ENCODE data around the gene LIMS2. TPM values are rescaled to one million over a fixed set of nuclear protein-coding genes. Genes with fewer than 3 reads are reported as not detected.
A peak's percentile ranks its signal among the peaks of the same experiment; 100 is the strongest.

Gene LIMS2
- total RNA-seq, 2 donors from 2014 or later: 9.6 to 21.4 TPM

GRCh38 chr2:127678991-127679390 is 3.7 kb upstream of the LIMS2 start:
- 81 to 84% methylated on average over 6 of the region's 6 CpGs for WGBS, 2 donors
- no peak overlapping the region for H3K4me3 ChIP-seq
- peaks cover 26% of the 10 kb centered on the region for H3K4me1 ChIP-seq
- H3K27me3 ChIP-seq: peaks cover 0 to 6% of the 10 kb centered on the region in 2 donors
- no peak for TF ChIP-seq CTCF (IDR thresholded peaks at IDR 0.05)
- TF ChIP-seq POLR2A (IDR thresholded peaks at IDR 0.05): no peak
- no peaks in the 10 kb centered on the region for H3K9me3 ChIP-seq
- no peaks in the 10 kb centered on the region for H3K36me3 ChIP-seq (replicated peaks in 1 of 2; ENCODE audit: insufficient read depth in 1 of 2, low read depth in 2 of 2)
- no peak overlapping the region for H3K27ac ChIP-seq
- ATAC-seq (no peak), DNase-seq (no peak)
- intact Hi-C loops (cut with DNase I): no loop called here

DNA sequence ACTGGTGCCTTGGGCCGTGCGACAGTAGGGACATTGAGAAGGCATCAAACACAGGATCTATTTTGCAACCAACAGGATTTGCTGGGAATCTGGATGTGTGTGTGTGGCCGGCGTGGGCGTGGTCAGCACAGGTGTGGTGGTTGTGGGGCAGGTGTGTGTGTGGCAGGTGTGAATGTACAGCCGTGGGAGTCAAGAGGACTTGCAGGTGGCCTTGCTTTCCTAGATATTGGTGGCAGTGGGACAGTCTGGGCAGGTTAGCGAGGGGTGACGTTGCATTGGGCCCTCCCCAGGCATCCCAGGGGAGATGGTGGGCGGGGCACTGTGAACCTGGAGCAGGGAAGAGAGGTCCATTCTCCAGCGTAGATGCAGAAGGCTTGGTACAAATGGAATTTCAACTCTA is 3.2 kb upstream of the LIMS2 start:
- TF ChIP-seq CTCF (IDR thresholded peaks at IDR 0.05): no peak
- TF ChIP-seq POLR2A (IDR thresholded peaks at IDR 0.05): no peak
- H3K27me3 ChIP-seq: peaks cover 0 to 6% of the 10 kb centered on the region in 2 donors
- 72 to 73% methylated on average over 10 of the region's 10 CpGs for WGBS, 2 donors
- H3K9me3 ChIP-seq: no peaks in the 10 kb centered on the region
- DNase-seq (no peak), ATAC-seq (no peak)
- intact Hi-C loops (cut with DNase I): no loop called here
- H3K4me1 ChIP-seq: peaks cover 21% of the 10 kb centered on the region
- H3K27ac ChIP-seq: no peak overlapping the region
- H3K36me3 ChIP-seq (replicated peaks in 1 of 2; ENCODE audit: insufficient read depth in 1 of 2, low read depth in 2 of 2): no peaks in the 10 kb centered on the region
- no peak overlapping the region for H3K4me3 ChIP-seq

DNA sequence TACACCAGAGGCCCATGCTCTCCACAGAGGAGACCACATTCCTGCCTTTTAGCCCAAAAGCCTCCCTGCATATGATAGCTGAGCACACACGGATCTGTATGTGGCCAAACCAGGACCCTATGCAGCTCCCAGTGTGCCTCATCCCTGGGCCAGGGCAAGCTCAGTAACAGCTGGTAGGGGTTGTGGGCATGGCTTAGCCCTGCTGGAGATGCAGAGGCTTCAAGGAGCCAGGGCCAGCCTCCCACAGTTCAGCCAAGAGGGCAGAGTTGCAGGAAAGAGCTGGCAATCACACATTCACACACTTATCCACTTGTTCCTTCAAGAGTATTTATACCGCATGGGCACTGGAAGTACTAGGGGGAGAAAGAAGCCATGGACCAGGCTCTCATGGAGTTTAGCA is 1.6 kb upstream of the LIMS2 start:
- DNase-seq (no peak), ATAC-seq (no peak)
- no peak overlapping the region for H3K27ac ChIP-seq
- intact Hi-C loops (cut with DNase I): no loop called here
- peaks cover 0 to 6% of the 10 kb centered on the region in 2 donors for H3K27me3 ChIP-seq
- H3K9me3 ChIP-seq: no peaks in the 10 kb centered on the region
- 61 to 97% methylated on average over 2 of the region's 2 CpGs for WGBS, 2 donors
- no peak overlapping the region for H3K4me3 ChIP-seq
- no peaks in the 10 kb centered on the region for H3K36me3 ChIP-seq (replicated peaks in 1 of 2; ENCODE audit: insufficient read depth in 1 of 2, low read depth in 2 of 2)
- H3K4me1 ChIP-seq: peaks cover 13% of the 10 kb centered on the region
- TF ChIP-seq CTCF (IDR thresholded peaks at IDR 0.05) (no peak), POLR2A (IDR thresholded peaks at IDR 0.05) (no peak)

DNA sequence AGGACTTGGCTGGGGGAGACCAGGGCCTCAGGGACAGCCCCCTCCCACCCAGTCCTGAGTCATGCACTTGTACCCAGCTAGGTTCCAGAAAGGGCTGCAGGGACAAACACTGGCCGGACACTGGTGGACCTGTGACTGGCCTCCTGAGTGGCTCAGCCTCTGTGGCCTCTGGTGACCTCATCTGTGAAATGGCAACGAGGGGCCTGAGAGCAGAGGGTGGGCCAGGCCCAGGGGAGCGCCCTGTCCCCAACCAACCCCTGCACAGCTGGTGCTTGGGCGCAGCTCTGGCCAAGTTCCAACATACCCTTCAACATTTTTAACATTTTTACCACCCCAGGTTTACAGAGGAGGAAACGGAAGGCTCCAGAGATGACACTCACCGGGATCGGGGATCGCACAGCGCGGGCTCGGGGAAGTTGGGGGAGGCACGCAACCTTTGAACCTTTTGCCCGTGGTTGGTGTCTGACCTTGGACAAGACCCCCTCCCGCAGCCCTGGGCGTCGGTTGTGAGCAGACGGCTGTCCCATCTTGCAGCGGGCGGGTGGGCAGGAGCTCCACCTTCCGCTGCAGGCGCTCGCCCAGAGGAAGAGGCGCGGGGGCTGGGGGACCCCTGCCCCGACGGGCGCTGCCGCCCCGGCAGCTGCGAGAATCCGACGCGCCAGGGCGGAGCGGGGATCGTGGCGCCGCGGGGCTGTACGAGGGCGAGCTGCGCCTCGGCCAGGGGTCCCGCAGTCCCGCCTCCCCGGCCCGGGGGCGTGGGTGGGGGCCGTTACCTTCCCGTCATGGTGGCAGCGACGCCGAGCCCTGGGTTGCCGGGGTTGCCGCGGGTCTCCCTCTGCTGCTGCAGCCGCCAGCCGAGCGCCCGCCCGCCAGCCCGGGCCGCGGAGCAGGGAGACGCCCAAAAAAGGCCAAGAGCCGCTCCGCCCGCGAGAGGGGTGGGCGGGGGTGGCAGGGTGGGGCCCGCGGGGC is 805 bp downstream of the LIMS2 start:
- TF ChIP-seq POLR2A (IDR thresholded peaks at IDR 0.05) (no peak), CTCF (IDR thresholded peaks at IDR 0.05) (no peak)
- ATAC-seq (peak; percentile 41), DNase-seq (peak in 1 of 4 donors; percentile 14)
- Histone ChIP-seq H3K4me3 (peak overlapping the region in 1 of 2 donors; percentile 32), H3K36me3 (replicated peaks in 1 of 2; ENCODE audit: insufficient read depth in 1 of 2, low read depth in 2 of 2) (no peaks in the 10 kb centered on the region), H3K9me3 (no peaks in the 10 kb centered on the region), H3K4me1 (peaks cover 13% of the 10 kb centered on the region), H3K27ac (peak overlapping the region in 2 of 4 donors; percentile 28 to 29), H3K27me3 (peaks cover 0 to 6% of the 10 kb centered on the region in 2 donors)
- intact Hi-C loops (cut with DNase I): no loop called here
- WGBS, 2 donors: 22 to 73% methylated on average over 2 to 40 of the region's 72 CpGs

All from body of pancreas (tissue), 4 donors.